Stimulated activated CD8-positive, alpha-beta memory T cell treated with anti-CD3 and anti-CD28 coated beads, Interleukin-12 subunit alpha, Interleukin-12 subunit beta, amount 100 ng/mL, for 24 hours (primary cell): ENCODE data around the gene RSAD2.
A peak's percentile ranks its signal among the peaks of the same experiment; 100 is the strongest.
"Not testable (repeated sequence)": the region's sequence is repeated elsewhere in the genome, so short reads cannot be mapped to it uniquely, and the experiment has no call there.

Source experiments
- DNase-seq: peaks from one replicate; pipeline ENCODE4 v3.0.0-alpha.2; 2020; ENCODE audit errors: extremely low read depth

Gene RSAD2

DNA sequence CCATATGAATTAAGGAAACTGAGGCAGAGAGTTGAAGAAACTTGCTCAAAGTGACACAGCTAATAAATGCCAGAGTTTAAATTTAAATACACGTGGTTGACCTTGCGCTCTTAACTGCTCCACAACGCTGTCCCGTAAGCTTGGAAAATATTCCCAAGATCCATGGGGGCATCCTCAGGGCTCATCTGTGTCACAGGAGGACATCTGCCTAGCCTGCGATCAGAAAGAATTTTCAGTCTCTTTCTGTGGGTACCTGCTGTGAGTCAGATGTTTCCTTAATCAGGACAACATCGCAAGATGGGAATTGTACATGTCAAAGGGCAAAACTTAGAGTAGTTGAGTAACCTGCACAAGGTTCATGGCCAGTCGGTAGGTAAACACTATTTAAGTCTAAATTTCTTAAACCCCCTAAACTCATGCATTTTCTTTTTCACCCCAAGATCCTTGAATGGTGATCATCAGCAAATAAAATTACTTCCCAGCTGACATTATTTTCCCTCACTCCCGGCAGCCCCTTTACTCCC lies 13.3 kb upstream of the RSAD2 start:
- DNase-seq: no peak

DNA sequence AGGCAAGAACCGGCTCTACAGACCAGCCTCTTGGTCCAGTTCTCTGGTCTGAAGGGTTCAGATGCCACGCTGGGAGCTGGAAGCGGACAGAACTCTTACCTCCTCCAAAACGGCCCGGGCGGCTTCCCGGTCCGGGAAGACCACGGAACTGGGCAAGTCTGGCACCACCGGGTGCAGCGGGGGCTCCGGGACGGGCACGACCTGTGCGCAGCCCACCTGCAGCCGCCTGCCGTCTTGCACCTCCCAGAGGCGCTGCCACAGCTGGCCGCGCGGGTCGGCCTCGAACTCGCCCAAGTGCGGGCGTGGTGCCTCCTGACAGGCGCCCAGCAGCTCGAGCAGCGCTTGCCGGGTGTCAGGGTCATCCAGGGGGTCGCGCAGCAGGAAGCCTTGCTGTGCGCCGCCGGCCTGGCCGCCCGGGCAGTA lies 12.6 kb upstream of the RSAD2 start:
- DNase-seq: no peak

DNA sequence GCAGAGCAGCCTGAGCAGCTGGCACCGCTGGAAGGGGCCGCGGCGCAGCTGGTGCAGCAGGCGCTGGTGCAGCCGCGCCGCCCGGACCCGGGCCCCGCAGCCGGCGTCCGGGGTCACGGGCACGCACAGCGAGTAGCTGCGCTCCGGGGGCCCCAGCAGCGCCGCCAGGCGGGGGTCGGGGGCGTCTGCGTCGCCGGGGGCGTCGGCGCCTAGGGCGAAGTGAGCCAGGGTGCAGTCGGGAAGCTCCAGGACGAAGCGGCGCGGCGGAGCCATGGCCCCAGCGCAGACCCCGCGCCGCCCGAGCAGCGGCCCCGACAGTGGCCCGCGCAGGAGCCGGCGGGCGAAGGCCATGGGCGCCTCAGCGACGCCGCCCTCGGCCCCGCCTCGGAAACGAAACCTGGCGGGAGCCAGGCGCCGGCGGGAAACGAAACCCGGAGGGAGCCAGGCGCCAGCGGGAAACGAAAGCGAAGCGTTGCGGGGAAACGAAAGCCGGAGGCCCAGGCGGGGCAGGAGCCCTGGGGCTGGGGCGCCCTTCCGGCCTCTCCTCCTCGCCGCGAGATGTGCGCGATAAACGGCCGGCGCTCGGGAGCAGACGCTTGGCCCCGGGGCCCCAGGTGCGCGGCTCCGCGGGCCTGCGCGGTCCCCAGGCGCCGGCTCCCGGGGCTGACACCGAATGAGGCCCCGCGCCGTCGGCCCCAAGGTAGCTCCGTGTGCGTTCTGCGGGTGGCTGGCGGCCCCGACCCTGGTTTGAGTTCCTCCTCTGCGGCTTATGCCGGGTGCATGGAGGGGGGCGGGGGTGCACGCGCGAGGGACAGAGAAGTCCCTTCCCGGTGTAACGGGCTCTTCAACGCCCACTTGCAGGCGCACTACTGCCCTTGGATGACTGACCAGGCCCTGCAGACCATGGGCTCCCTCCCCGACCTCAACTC lies 12.0 kb upstream of the RSAD2 start, which contains the start of gene CMPK2:
CMPK2 (minus strand) TSS at position 562 of the 929 bp plus-strand sequence; CDS start at position 351, 211 bp downstream.
- DNase-seq: peak; percentile 38

DNA sequence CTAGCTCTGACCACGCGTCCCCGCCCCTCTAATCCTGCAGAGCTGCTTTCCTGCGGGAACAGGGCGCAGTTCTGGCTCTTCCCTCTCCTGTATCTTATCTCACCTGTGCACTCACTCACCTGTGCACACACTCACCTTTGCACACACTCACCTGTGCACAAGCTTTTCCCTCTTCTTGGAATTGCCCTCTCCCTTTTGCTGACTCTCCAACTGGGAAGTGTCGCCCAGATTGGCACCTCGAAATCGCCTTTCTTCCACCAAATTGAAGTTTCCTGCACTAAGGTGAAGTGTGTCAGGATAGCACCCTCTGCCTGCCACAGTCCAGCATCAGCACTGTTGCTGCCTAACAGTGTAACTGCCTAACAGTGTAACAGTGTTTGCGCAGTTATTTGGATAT lies 11.3 kb upstream of the RSAD2 start:
- DNase-seq: no peak

DNA sequence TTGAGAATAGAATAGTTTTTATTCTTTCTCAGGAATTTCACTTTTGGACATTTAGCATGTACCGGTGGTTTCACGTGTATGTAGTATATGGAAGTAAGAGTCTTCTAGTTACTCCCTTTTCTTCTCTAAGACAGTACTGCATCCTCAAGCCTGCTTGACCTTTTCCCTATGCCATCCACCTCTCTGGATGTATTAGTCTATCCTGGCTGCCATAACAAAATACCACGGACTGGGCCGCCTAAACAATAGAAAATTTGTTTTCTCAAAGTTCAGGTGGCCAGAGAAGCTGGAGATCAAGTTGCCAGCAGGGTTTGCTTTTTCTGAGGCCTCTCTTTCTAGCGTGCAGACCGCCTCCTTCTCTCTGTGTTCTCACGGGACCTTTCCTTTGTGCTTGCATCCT lies 10.6 kb upstream of the RSAD2 start:
- DNase-seq: no peak

DNA sequence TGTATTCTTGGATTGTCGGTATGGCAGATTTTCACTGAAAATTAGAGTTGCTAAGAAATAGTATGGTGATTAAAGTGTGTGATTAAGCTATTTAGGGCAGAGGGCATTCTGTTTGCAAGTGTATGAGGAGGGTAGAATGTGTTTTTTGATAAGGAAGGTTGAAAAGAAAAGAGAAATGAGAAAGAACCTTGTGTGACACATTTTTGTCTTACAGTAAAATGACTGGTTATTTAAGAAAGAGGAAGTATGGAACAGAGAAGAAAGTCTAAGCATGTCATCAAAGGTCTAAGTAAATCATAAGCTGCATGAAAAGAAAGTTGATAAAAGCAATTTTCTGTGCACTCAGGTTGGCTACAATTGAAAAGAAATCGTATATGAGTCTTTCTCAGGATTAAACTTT lies 5.2 kb upstream of the RSAD2 start:
- DNase-seq: no peak

DNA sequence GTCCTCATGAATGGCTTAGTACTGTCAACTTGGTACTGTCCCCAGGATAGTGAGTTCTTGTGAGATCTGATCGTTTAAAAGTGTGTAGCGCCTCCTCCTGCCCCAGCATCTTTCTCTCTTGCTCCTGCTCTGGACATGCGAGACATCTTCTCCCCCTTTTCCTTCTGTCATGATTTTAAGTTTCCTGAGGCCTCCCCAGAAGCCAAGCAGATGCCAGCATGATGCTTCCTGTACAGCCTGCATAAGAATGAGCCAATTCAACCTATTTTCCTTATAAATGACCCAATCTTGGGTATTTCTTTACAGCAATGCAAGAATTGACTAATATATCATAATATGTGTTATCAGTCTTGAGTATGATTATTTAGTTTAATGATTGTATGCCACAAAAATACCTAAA lies 3.5 kb upstream of the RSAD2 start:
- no peak for DNase-seq

DNA sequence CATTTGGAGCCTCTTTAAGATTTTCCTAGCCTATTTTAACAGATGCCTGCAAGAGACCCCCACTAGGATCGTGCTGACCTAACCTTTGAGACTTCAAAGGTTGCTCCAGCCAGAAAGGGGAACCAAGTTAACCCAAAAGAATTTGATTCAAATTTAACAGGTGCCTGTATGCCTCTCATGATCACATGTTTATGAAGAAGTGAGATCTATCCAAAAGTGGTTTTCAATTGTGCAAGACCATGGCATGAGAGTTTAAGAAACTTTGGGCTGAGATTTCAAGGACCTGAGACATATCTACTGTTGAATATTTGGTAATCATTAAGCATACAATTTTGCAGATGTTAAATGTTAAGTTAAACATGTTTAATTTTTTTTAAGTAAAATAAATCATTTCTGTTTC lies 1.3 kb upstream of the RSAD2 start:
- no peak for DNase-seq

DNA sequence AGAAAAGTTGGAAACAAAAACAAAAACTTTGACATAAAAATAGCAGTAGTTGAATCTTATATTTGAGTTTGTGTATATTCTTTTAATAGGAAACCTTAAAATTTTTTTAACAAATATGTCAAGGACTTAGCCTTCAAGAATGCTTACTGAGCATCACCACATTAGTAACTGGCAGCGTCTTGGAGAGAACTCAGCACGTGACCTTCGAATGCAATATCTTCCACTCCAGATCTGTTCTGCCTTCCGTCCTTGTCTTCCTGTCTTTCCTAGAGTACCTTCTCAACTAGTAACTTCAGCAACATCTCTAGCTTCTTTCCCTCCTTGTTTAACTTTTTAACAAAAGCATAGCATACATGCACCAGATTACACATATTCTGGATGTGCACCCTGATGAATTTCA lies 972 bp downstream of the RSAD2 start:
- no peak for DNase-seq

DNA sequence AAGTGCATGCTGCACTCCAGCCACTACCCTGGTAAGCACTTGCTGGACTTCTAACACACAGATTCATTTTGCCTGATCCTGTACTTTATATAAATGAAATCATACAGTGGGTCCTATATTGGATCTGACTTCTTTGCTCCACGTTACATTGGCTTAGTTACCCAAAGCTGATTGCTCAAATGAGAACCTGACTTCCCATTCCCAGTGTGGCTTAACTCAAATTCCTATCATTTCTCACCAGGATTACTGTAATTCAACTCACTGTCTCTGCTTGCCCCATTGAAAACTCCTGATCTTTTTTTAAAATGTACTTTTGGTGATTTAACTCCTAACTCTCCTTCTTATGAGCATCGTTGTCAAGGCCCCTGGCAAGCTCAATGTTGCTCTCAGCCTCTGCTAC lies 1.4 kb downstream of the RSAD2 start:
- DNase-seq: no peak

DNA sequence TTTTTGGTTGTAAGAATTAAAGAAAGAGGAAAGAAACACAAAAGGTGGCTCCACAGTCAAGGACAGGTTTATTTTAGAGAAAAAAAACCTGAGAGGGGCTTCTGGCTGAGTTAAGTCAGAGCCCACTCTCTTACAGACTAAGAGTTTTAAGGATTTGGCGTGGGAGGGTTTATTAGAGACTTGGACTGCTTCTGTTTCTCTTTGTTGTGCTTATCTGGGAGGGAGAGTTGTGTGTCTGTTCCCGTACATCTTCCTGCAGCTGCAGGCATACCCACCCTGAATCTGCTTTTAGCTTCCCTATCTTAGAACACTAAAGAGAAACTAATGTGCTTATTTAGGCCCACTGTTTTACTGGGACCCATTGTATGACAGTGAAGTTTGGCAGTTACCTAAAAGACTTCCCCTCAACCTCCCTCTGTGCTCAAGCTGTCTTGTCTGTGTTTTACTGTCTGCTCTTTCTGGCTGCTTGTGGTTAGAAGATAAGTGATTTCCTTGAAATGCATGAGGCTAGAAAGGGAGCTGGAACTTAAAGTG lies 2.7 kb downstream of the RSAD2 start:
- no peak for DNase-seq

DNA sequence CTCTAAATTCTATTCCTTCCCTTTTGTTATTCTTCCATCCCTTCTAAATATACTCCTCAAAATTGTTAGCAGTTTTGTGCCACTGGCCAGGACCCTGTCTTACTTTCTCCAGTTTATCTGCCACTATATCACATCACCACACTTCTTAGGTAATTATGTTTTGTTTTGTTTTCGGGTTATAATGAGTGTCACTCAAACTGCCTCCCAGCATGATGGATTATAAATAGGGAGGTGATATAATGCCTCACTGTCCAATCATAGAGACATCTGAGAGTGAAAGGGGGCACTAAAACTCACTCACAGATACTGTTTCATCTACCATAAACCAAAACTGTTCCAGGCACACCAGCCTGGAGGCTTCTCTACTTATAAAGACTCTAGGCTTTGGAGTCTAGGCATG lies 3.5 kb downstream of the RSAD2 start:
- no peak for DNase-seq

DNA sequence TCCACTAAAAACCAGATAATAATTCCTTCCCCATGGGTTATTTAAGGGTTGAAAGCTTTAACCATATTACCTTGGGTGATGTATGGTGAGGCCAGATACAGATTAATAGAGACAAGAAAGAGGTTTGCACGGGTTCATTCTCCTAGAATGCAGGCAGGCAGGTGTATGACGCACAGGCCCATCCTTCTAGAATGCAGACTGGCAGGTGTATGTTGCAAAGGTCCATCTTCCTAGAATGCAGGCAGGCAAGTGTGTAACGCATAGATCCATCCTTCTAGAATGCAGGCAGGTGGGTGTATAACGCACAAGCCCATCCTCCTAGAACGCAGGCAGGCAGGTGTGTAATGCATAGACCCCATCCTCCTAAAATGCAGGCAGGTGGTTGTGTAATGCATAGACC lies 3.9 kb downstream of the RSAD2 start:
- no peak for DNase-seq

DNA sequence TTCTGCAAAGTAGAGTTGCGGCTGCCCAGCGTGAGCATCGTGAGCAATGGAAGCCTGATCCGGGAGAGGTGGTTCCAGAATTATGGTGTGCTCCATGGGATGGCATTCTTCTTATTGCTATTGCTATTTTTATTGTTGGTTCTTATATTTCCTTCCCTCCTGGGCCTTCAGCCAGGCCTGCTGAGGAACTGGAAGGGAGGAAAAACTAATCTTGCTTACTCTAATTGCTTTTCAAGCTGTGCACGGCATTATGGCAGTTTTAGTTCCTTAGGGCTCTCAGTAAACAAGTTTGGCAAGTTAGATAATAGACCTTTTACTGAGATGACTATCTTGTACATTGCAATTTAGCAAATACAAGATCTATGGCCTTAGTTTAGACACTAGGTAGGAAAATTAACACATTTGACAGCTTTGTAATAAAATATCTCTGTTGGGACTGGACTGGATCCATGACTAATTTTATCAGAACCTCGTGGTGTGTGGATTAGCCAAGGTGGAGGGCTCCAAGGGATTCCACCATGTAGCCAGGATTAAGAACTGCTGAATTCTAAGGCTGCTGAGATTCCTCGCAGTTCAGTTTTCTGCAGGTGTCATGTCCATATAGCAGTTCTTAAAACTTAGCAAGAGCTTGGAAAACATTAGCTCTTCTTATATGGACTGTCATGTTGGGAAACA lies 6.0 kb downstream of the RSAD2 start:
- DNase-seq: no peak

DNA sequence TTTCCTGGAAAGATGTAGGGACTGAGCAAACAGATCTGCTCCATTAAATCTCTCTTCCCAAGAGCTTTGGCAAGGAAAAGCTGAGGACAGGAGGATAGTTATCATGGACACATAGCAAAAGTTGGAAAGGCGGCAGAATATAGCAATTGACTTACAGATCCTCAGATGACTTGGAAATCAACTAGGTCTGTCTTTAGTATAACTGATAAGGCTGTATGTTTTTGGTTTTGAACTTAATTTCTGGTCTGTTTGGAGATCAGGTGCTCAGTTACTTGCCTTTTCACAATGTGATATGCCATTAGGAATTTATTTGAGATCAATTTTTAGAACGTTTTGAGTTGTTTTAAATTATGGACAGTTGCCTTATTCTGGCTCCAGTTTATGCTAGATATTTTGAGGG lies 8.0 kb downstream of the RSAD2 start:
- no peak for DNase-seq

DNA sequence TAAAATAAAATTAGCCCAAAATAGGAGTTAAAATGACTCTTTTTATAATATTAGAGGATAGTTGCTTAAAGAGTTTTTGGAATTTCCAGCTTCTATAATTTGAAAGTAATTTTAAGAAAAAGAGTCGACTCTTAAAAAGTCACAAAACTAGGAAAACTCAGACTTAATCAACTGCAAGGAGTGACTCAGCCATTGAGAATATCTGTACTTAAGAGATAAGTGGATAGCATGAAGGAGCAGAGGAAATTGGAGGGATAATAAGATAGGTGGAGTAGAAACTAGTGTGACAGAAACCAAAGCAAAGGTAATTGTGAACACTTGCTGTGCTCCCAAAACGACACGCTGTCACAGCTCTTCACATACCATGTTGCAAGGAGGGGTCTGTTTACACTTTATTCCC lies 8.4 kb downstream of the RSAD2 start:
- DNase-seq: no peak

DNA sequence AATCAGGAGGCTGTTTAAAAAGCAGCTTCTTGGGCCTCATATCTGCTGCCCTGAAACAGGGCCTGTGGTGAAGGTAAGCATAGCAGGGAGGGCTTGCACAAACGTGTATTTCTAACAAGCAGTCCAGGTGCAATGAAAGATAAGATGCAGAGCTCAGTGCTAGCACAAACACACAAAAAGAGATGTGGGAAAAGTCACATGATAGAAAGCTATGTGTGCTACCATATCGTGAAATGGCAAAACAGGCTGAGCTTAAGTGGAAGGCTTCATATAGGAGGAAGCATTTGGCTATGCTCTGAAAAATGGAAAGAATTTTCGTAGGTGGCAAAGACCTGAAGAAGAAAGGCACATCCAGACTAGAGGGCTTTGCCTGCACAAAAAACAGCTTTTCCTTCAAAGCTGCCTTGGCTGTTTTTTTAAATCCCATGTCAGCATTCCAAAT lies 10.2 kb downstream of the RSAD2 start:
- no peak for DNase-seq

DNA sequence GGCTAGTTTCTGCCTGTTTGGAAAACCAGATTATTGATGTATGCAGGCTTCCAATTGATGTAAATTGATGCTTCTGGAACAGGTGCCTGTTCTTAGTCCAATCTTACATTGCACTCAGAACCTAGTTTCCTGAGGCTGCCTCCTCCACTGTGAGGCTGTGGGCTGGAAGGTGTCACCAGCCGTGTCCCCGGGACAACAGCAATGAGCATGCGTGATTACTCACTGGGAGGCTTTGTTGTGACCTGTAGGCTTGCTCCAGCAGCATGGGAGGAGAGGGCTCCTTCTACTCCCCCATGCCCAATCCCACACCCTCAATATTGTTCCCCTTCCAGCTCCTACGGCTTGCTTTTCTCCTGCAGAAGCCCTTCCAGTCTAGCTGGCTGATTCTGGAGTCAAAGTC lies 11.1 kb downstream of the RSAD2 start:
- no peak for DNase-seq

DNA sequence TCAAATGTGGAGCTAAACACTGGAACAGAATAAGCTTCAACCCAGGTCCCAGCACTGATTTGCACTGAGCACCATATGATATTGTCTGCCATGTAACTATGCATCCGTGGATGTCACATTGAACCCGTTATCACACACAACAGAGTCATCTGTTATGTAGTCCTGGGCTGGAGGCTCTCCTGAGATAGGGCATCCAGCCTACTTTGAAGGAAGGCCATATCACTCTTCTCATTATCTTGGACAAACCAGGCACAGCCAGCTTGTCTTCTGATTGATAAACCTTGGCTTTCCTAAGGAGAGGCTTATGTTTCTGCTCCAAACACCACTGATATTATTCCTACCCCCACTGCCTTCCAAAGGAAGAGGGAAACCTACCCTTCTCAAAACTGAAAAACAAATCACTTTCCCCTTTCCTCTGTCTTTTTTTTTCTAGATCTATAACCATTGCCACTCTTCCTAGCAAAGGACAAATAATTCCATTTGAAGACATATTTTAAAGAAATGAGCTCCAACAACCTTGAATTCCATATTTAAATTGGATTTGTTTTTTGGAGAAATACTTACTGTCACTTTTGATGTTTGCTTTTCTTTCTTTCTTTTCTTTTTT lies 16.4 kb downstream of the RSAD2 start:
- DNase-seq: no peak

DNA sequence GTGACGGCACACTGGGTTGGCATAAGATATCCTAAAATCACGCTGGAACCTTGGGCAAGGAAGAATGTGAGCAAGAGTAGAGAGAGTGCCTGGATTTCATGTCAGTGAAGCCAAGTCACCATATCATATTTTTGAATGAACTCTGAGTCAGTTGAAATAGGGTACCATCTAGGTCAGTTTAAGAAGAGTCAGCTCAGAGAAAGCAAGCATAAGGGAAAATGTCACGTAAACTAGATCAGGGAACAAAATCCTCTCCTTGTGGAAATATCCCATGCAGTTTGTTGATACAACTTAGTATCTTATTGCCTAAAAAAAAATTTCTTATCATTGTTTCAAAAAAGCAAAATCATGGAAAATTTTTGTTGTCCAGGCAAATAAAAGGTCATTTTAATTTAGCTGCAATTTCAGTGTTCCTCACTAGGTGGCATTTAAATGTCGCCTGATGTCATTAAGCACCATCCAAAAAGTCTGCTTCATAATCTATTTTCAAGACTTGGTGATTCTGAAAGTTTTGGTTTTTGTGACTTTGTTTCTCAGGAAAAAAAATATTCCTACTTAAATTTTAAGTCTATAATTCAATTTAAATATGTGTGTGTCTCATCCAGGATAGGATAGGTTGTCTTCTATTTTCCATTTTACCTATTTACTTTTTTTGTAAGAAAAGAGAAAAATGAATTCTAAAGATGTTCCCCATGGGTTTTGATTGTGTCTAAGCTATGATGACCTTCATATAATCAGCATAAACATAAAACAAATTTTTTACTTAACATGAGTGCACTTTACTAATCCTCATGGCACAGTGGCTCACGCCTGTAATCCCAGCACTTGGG lies 19.6 kb downstream of the RSAD2 start:
- no peak for DNase-seq

DNA sequence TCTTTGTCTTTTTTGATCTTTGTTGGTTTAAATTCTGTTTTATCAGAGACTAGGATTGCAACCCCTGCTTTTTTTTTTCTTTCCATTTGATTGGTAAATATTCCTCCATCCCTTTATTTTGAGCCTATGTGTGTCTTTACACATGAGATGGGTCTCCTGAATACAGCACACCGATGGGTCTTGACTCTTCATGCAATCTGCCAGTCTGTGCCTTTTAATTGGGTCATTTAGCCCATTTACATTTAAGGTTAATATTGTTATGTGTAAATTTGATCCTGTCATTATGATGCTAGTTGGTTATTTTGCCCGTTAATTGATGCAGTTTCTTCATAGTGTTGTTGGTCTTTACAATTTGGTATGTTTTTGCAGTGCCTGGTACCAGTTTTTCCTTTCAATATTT lies 25.0 kb downstream of the RSAD2 start:
- not testable (repeated sequence) for DNase-seq
